WTC11 (cell line): Measurements from ENCODE around the gene GDAP1L1. TPM values are rescaled to one million over a fixed set of nuclear protein-coding genes. Genes with fewer than 3 reads are reported as not detected.
A peak's percentile ranks its signal among the peaks of the same experiment; 100 is the strongest.

Experiments
- ATAC-seq: fragments of 200-7000 bp; cut with Tn5 transposase; 2 replicates; pipeline ENCODE4 v1.10.0; 2021; ENCODE audit warnings: mild to moderate bottlenecking, moderate library complexity
- CTCF ChIA-PET: fragments of 300-600 bp; sonication (Branson Sonifier 250); formaldehyde crosslinking; loops from one replicate; lab custom pipeline; 2021; ENCODE audit warnings: antibody characterized with exemption; lab: Charles Lee
- POLR2A ChIA-PET: fragments of 350-600 bp; sonication (Branson Sonifier 250); formaldehyde crosslinking; loops from one replicate; lab custom pipeline; 2021; ENCODE audit warnings: antibody characterized with exemption; lab: Charles Lee
- DNase-seq: peaks from one replicate; pipeline ENCODE4 v3.0.0; 2021; ENCODE audit warnings: low spot score
- H3K27ac Mint-ChIP-seq: 2 replicates; pipeline ENCODE4 v1.8.0; 2021; ENCODE audit warnings: mixed read lengths
- H3K27me3 Mint-ChIP-seq: 2 replicates; pipeline ENCODE4 v1.8.0; 2021; ENCODE audit warnings: low read depth, mild to moderate bottlenecking, moderate library complexity, mixed read lengths
- H3K36me3 Mint-ChIP-seq: 2 replicates; pipeline ENCODE4 v1.8.0; 2021; ENCODE audit warnings: mixed read lengths
- H3K4me1 Mint-ChIP-seq: 2 replicates; pipeline ENCODE4 v1.8.0; 2022; ENCODE audit warnings: mixed read lengths
- H3K4me3 Mint-ChIP-seq: 2 replicates; pipeline ENCODE4 v1.8.0; 2021; ENCODE audit warnings: mild to moderate bottlenecking, moderate library complexity, mixed read lengths
- H3K9me3 Mint-ChIP-seq: 2 replicates; pipeline ENCODE4 v1.8.0; 2021; ENCODE audit warnings: mixed read lengths
- AR ChIP-seq: fragments of 250-450 bp; sonication (Bioruptor Pico); IDR thresholded peaks from 2 replicates; pipeline ENCODE4 v1.9.0; 2021; ENCODE audit warnings: mild to moderate bottlenecking
- ATF2 ChIP-seq: sonication (generic); formaldehyde crosslinking; IDR thresholded peaks from 2 replicates; pipeline ENCODE4 v1.8.1; 2022; ENCODE audit warnings: low read depth, missing genetic modification reagents, borderline replicate concordance
- ATF6 ChIP-seq: sonication (generic); formaldehyde crosslinking; IDR thresholded peaks from 2 replicates; pipeline ENCODE4 v1.8.1; 2023; ENCODE audit warnings: mild to moderate bottlenecking, missing genetic modification reagents
- ELF4 ChIP-seq: sonication (generic); formaldehyde crosslinking; IDR thresholded peaks from 2 replicates; pipeline ENCODE4 v1.8.1; 2022; ENCODE audit warnings: low read depth, mild to moderate bottlenecking, moderate library complexity, missing genetic modification reagents
- ETV6 ChIP-seq: sonication (generic); formaldehyde crosslinking; IDR thresholded peaks from 2 replicates; pipeline ENCODE4 v1.8.1; 2022; ENCODE audit warnings: mild to moderate bottlenecking, missing genetic modification reagents
- FOXP4 ChIP-seq: sonication (generic); formaldehyde crosslinking; IDR thresholded peaks from 2 replicates; pipeline ENCODE4 v1.8.0; 2022; ENCODE audit warnings: mild to moderate bottlenecking, missing genetic modification reagents
- GTF2I ChIP-seq: fragments of 250-450 bp; sonication (Bioruptor Pico); conservative IDR thresholded peaks from 2 replicates; pipeline ENCODE4 v1.4.0; 2021; ENCODE audit warnings: mild to moderate bottlenecking
- MAX ChIP-seq: sonication (generic); formaldehyde crosslinking; IDR thresholded peaks from 2 replicates; pipeline ENCODE4 v1.8.0; 2022; ENCODE audit warnings: mild to moderate bottlenecking, missing genetic modification reagents
- MLX ChIP-seq: sonication (generic); formaldehyde crosslinking; IDR thresholded peaks from 2 replicates; pipeline ENCODE4 v1.8.1; 2023; ENCODE audit warnings: mild to moderate bottlenecking, missing genetic modification reagents, moderate library complexity
- MYBL2 ChIP-seq: sonication (generic); formaldehyde crosslinking; IDR thresholded peaks from 2 replicates; pipeline ENCODE4 v1.8.1; 2023; ENCODE audit warnings: mild to moderate bottlenecking, moderate library complexity, missing genetic modification reagents
- NR1H2 ChIP-seq: sonication (generic); formaldehyde crosslinking; IDR thresholded peaks from 2 replicates; pipeline ENCODE4 v1.9.0; 2021; ENCODE audit warnings: mild to moderate bottlenecking, moderate library complexity, missing genetic modification reagents
- NR2C2 ChIP-seq: sonication (generic); formaldehyde crosslinking; IDR thresholded peaks from 2 replicates; pipeline ENCODE4 v1.8.0; 2022; ENCODE audit warnings: mild to moderate bottlenecking, missing genetic modification reagents
- OVOL2 ChIP-seq: fragments of 250-450 bp; sonication (Bioruptor Pico); IDR thresholded peaks from 2 replicates; pipeline ENCODE4 v1.9.0; 2021; ENCODE audit warnings: mild to moderate bottlenecking, borderline replicate concordance
- PRRX2 ChIP-seq: fragments of 250-450 bp; sonication (Bioruptor Pico); IDR thresholded peaks from 2 replicates; pipeline ENCODE4 v1.8.0; 2021; ENCODE audit warnings: mild to moderate bottlenecking
- RORB ChIP-seq: fragments of 250-450 bp; sonication (Bioruptor Pico); IDR thresholded peaks from 2 replicates; pipeline ENCODE4 v1.9.0; 2021; ENCODE audit warnings: mild to moderate bottlenecking
- SMAD3 ChIP-seq: sonication (generic); formaldehyde crosslinking; IDR thresholded peaks from 2 replicates; pipeline ENCODE4 v1.8.0; 2022; ENCODE audit warnings: missing genetic modification reagents, mild to moderate bottlenecking, borderline replicate concordance
- TCF7 ChIP-seq: sonication (generic); formaldehyde crosslinking; IDR thresholded peaks from 2 replicates; pipeline ENCODE4 v1.8.0; 2022; ENCODE audit warnings: mild to moderate bottlenecking, low read depth, missing genetic modification reagents, moderate library complexity
- TEAD1 ChIP-seq: sonication (generic); formaldehyde crosslinking; IDR thresholded peaks from 2 replicates; pipeline ENCODE4 v1.8.0; 2022; ENCODE audit warnings: mild to moderate bottlenecking, missing genetic modification reagents
- ZMAT4 ChIP-seq: fragments of 250-450 bp; sonication (Bioruptor Pico); IDR thresholded peaks from 2 replicates; pipeline ENCODE4 v1.9.0; 2021; ENCODE audit warnings: mild to moderate bottlenecking
- ZNF232 ChIP-seq: sonication (generic); formaldehyde crosslinking; IDR thresholded peaks from 2 replicates; pipeline ENCODE4 v1.8.0; 2022; ENCODE audit warnings: mild to moderate bottlenecking, missing genetic modification reagents
- ZNF425 ChIP-seq: fragments of 250-450 bp; sonication (Bioruptor Pico); conservative IDR thresholded peaks from 2 replicates; pipeline ENCODE4 v1.9.0; 2021; ENCODE audit warnings: mild to moderate bottlenecking
- total RNA-seq: library from RNA; stranded (reverse); gene quantifications from 3 replicates; pipeline ENCODE4 v1.2.3, GENCODE V29; 2021

GDAP1L1 gene
- total RNA-seq, 1 experiment from 2014 or later: 7.5 TPM

GRCh38 chr20:44222027-44222426 lies 25.1 kb upstream of the GDAP1L1 start (continued):
- TF ChIP-seq MLX (CRISPR knock-in tag) (no peak), SMAD3 (CRISPR knock-in tag) (no peak), PRRX2 (no peak), ZNF232 (no peak), AR (CRISPR knock-in tag) (no peak)

GRCh38 chr20:44222633-44223368 lies 24.3 kb upstream of the GDAP1L1 start:
- Mint-ChIP-seq H3K36me3 (no peaks in the 10 kb centered on the region), H3K4me1 (peaks cover 12% of the 10 kb centered on the region), H3K9me3 (no peaks in the 10 kb centered on the region), H3K27ac (no peak overlapping the region; the same call in 1 of the 2 replicates), H3K27me3 (no peaks in the 10 kb centered on the region), H3K4me3 (no peak overlapping the region)
- ChIA-PET CTCF (interaction anchor here (0.5 to 4.1 kb wide), 30 partner anchors 9 to 253 kb away, joined by 3 to 25 read pairs (median 4); partner anchors contain the start of genes FITM2, GDAP1L1, JPH2 and OSER1), POLR2A (no interaction called here)
- ATAC-seq (peak; percentile 94), DNase-seq (peak; percentile 64)
- TF ChIP-seq NR2C2 (CRISPR knock-in tag) (no peak), FOXP4 (CRISPR knock-in tag) (no peak), ETV6 (no peak), GTF2I (CRISPR knock-in tag) (no peak), ELF4 (CRISPR knock-in tag) (no peak), RORB (no peak), ATF2 (CRISPR knock-in tag) (no peak), ATF6 (CRISPR knock-in tag) (no peak), MYBL2 (CRISPR knock-in tag) (no peak), ZNF425 (CRISPR knock-in tag) (no peak), ZMAT4 (CRISPR knock-in tag) (no peak), OVOL2 (no peak), NR1H2 (CRISPR knock-in tag) (no peak), MAX (CRISPR knock-in tag) (no peak), TEAD1 (CRISPR knock-in tag) (no peak), TCF7 (CRISPR knock-in tag) (no peak)
